PC-9 (cell line): ENCODE results near the gene ATN1. TPM values are rescaled to one million over a fixed set of nuclear protein-coding genes. Genes with fewer than 3 reads are reported as not detected.

Source experiments
- BruUV-seq: library from RNA; stranded (reverse); fragments of 400-500 nt; replicated peaks from 2 replicates; lab custom pipeline; 2021; lab: Mats Ljungman, UMichigan
- CTCF ChIA-PET: fragments of 300-600 bp; sonication (Branson Sonifier 250); formaldehyde crosslinking; loops from one replicate; lab custom pipeline; 2022; ENCODE audit warnings: antibody characterized with exemption; lab: Charles Lee
- POLR2A ChIA-PET: fragments of 300-600 bp; sonication (Branson Sonifier 250); formaldehyde crosslinking; loops from one replicate; lab custom pipeline; 2022; ENCODE audit warnings: antibody characterized with exemption; ENCODE audit not compliant: unreplicated experiment; lab: Charles Lee
- DNase-seq, 2 experiments: peaks; one replicate each; pipeline versions ENCODE4 v3.0.0 to v3.0.0-alpha.2; 2015 to 2022; ENCODE audit warnings: mixed read lengths in 1 of 2
- H2AFZ ChIP-seq: fragments of 200-600 bp; sonication (generic); 2 replicates; pipeline ENCODE4 v1.8.1; 2017; ENCODE audit warnings: antibody characterized with exemption
- H3F3A ChIP-seq: fragments of 200-600 bp; sonication (generic); 2 replicates; pipeline ENCODE4 v1.8.1; 2017; ENCODE audit warnings: antibody characterized with exemption, mild to moderate bottlenecking, low read depth; ENCODE audit not compliant: insufficient read depth
- H3K27ac ChIP-seq: fragments of 200-600 bp; sonication (generic); 2 replicates; pipeline ENCODE4 v1.6.1; 2016; ENCODE audit warnings: mixed run types
- H3K27me3 ChIP-seq: fragments of 200-600 bp; sonication (generic); 2 replicates; pipeline ENCODE4 v1.6.1; 2016; ENCODE audit warnings: low read depth, mixed run types; ENCODE audit not compliant: insufficient read depth
- H3K36me3 ChIP-seq: fragments of 200-600 bp; sonication (generic); 2 replicates; pipeline ENCODE4 v1.6.1; 2016; ENCODE audit warnings: low read depth, mixed run types
- H3K4me1 ChIP-seq: fragments of 200-600 bp; sonication (generic); replicated peaks from 2 replicates; pipeline ENCODE4 v1.6.1; 2016; ENCODE audit warnings: mixed run types; ENCODE audit not compliant: insufficient read depth
- H3K4me2 ChIP-seq: fragments of 200-600 bp; sonication (generic); 2 replicates; pipeline ENCODE4 v1.6.1; 2017; ENCODE audit warnings: mixed run types
- H3K4me3 ChIP-seq: fragments of 200-600 bp; sonication (generic); 2 replicates; pipeline ENCODE4 v1.6.1; 2016; ENCODE audit warnings: mixed run types
- H3K79me2 ChIP-seq: fragments of 200-600 bp; sonication (generic); 2 replicates; pipeline ENCODE4 v1.6.1; 2017; ENCODE audit warnings: low read depth, mixed run types
- H3K9me2 ChIP-seq: fragments of 200-600 bp; sonication (generic); 2 replicates; pipeline ENCODE4 v1.8.1; 2017; ENCODE audit warnings: mild to moderate bottlenecking; ENCODE audit not compliant: insufficient read depth
- H3K9me3 ChIP-seq: fragments of 200-600 bp; sonication (generic); 2 replicates; pipeline ENCODE4 v1.8.1; 2016; ENCODE audit warnings: low read depth; ENCODE audit not compliant: insufficient read depth
- H4K20me1 ChIP-seq: fragments of 200-600 bp; sonication (generic); 2 replicates; pipeline ENCODE4 v1.8.1; 2017; ENCODE audit not compliant: insufficient read depth
- CTCF ChIP-seq: fragments of 200-600 bp; sonication (generic); conservative IDR thresholded peaks from 2 replicates; pipeline ENCODE4 v1.6.1; 2017; ENCODE audit warnings: mixed run types, antibody characterized with exemption, mild to moderate bottlenecking, moderate library complexity
- EZH2 ChIP-seq: fragments of 200-600 bp; sonication (generic); IDR thresholded peaks from 2 replicates; pipeline ENCODE4 v1.8.0; 2017; ENCODE audit warnings: antibody characterized with exemption, low read depth
- intact Hi-C: fragments of 100-400 bp; cut with micrococcal nuclease; formaldehyde crosslinking; loops from one replicate; pipeline ENCODE4 v1.10.0; 2022; ENCODE audit not compliant: unreplicated experiment
- total RNA-seq: library from RNA; stranded (reverse); gene quantifications from 2 replicates; pipeline ENCODE4 v1.2.3, GENCODE V29; 2021

ATN1 gene
- total RNA-seq, 1 experiment from 2014 or later = 158 TPM

- ChIA-PET CTCF (interaction anchor here (0.9 to 1.4 kb wide), 5 partner anchors 12 to 69 kb away, joined by 3 to 12 read pairs (median 5); no protein-coding TSS in a partner anchor), POLR2A (interaction anchor here (0.6 to 1.0 kb wide), 4 partner anchors 66 to 169 kb away, joined by 3 to 4 read pairs (median 4); partner anchors contain the start of genes SPSB2 and TPI1)
- no TSS peak for BruUV-seq
- Histone ChIP-seq H3K9me3 (no peaks in the 10 kb centered on the region), H3K4me3 (peak overlapping the region; percentile 62), H4K20me1 (peaks cover 1% of the 10 kb centered on the region; the same call in 1 of the 2 replicates), H3K27me3 (no peaks in the 10 kb centered on the region), H3K4me2 (peak overlapping the region; percentile 85), H2AFZ (no peak overlapping the region), H3K4me1 (peaks cover 8% of the 10 kb centered on the region), H3K36me3 (peaks cover 11% of the 10 kb centered on the region), H3K27ac (peak overlapping the region; percentile 52; the same call in 1 of the 2 replicates), H3F3A (peaks cover 58% of the 10 kb centered on the region), H3K9me2 (no peaks in the 10 kb centered on the region), H3K79me2 (peaks cover 6% of the 10 kb centered on the region; the same call in 1 of the 2 replicates)
- TF ChIP-seq CTCF (no peak; the same call in 1 of the 2 replicates), EZH2 (no peak)
- no peak for DNase-seq
- intact Hi-C loops = loop anchor here (1.0 kb wide), 1 partner anchor 69 kb away; no protein-coding TSS in a partner anchor
These were observed 10.8 kb downstream of the ATN1 start for GRCh38 chr12:6938353-6939190.

GRCh38 chr12:6939191-6939540 is 11.4 kb downstream of the ATN1 start:
- H3K4me1 ChIP-seq = peaks cover 8% of the 10 kb centered on the region
- H3K36me3 ChIP-seq = peaks cover 5% of the 10 kb centered on the region; the same call in 1 of the 2 replicates
- no peaks in the 10 kb centered on the region for H3K9me3 ChIP-seq
- H3K4me3 ChIP-seq = no peak overlapping the region
- no peak for TF ChIP-seq CTCF
- intact Hi-C loops = no loop called here
- no peaks in the 10 kb centered on the region for H3K27me3 ChIP-seq
- no peak for DNase-seq
- no peaks in the 10 kb centered on the region for H3K79me2 ChIP-seq
- ChIA-PET CTCF (interaction anchor here (0.7 to 1.4 kb wide), 3 partner anchors 14 to 30 kb away, joined by 3 to 4 read pairs (median 3); no protein-coding TSS in a partner anchor), POLR2A (interaction anchor here (0.6 kb wide), 1 partner anchor 169 kb away, joined by 3 read pairs; no protein-coding TSS in a partner anchor)
- no peak overlapping the region for H2AFZ ChIP-seq
- BruUV-seq = no TSS peak
- H4K20me1 ChIP-seq = no peaks in the 10 kb centered on the region
- H3K4me2 ChIP-seq = no peak overlapping the region
- H3K27ac ChIP-seq = no peak overlapping the region
- peaks cover 58% of the 10 kb centered on the region for H3F3A ChIP-seq
- H3K9me2 ChIP-seq = no peaks in the 10 kb centered on the region

- Histone ChIP-seq H3K9me3 (no peaks in the 10 kb centered on the region), H3K9me2 (no peaks in the 10 kb centered on the region), H3K36me3 (no peaks in the 10 kb centered on the region), H4K20me1 (no peaks in the 10 kb centered on the region), H3K27me3 (no peaks in the 10 kb centered on the region), H3K27ac (no peak overlapping the region), H3K79me2 (peaks cover 11% of the 10 kb centered on the region; the same call in 1 of the 2 replicates), H3K4me2 (no peak overlapping the region), H3K4me1 (peaks cover 21% of the 10 kb centered on the region), H3F3A (peaks cover 54% of the 10 kb centered on the region), H3K4me3 (no peak overlapping the region), H2AFZ (no peak overlapping the region)
- TF ChIP-seq CTCF (no peak), EZH2 (no peak)
- DNase-seq = no peak
- ChIA-PET CTCF (interaction anchor here (0.6 to 0.8 kb wide), 2 partner anchors 23 to 72 kb away, joined by 3 read pairs; no protein-coding TSS in a partner anchor), POLR2A (interaction anchor here (0.5 to 0.6 kb wide), 3 partner anchors 67 to 87 kb away, joined by 3 to 6 read pairs (median 4); no protein-coding TSS in a partner anchor)
- BruUV-seq = no TSS peak
- intact Hi-C loops = loop anchor here (5.0 kb wide), 1 partner anchor 189 kb away; the partner anchor contains the start of gene MLF2
These were observed 13.5 kb downstream of the ATN1 start for GRCh38 chr12:6941267-6941666.
